RCC 7860 (cell line): ENCODE data around the gene CLEC4M.

ENCODE experiments used
- DNase-seq: peaks from one replicate; pipeline ENCODE4 v3.0.0-alpha.2; 2015; ENCODE audit warnings: low spot score
- FAIRE-seq: peaks from 2 replicates; lab custom pipeline; 2012; peaks lifted over from hg19 to GRCh38; lab: Jason Lieb, UNC

The CLEC4M gene

GRCh38 chr19:7762719-7763293, at the start of gene CLEC4M:
Gene CLEC4M, plus strand, starts transcription at chr19:7763243. Its CDS starts 24 bp downstream, at chr19:7763267.
- FAIRE-seq (no peak), DNase-seq (no peak)

GRCh38 chr19:7715671-7716070, 47.4 kb upstream of the CLEC4M start:
- FAIRE-seq (no peak), DNase-seq (no peak)

- FAIRE-seq (no peak), DNase-seq (no peak)
Observed at GRCh38 chr19:7716762-7717161, 46.3 kb upstream of the CLEC4M start.

- FAIRE-seq = no peak
Observed at GRCh38 chr19:7718668-7719067, 44.4 kb upstream of the CLEC4M start.

GRCh38 chr19:7720351-7720750, 42.7 kb upstream of the CLEC4M start:
- DNase-seq (no peak), FAIRE-seq (no peak)

More at GRCh38 chr19:7718668-7719067, 44.4 kb upstream of the CLEC4M start:
- DNase-seq = no peak

- FAIRE-seq = no peak
- no peak for DNase-seq
Observed at GRCh38 chr19:7722231-7722651, 40.8 kb upstream of the CLEC4M start.

- DNase-seq (no peak), FAIRE-seq (no peak)
Observed at GRCh38 chr19:7725791-7726190, 37.3 kb upstream of the CLEC4M start.

GRCh38 chr19:7729211-7729610, 33.8 kb upstream of the CLEC4M start:
- FAIRE-seq (no peak), DNase-seq (no peak)

- FAIRE-seq (no peak), DNase-seq (no peak)
Observed at GRCh38 chr19:7729831-7730285, 33.2 kb upstream of the CLEC4M start.

GRCh38 chr19:7730286-7731217, 32.5 kb upstream of the CLEC4M start:
- DNase-seq (no peak), FAIRE-seq (no peak)

- FAIRE-seq (no peak), DNase-seq (no peak)
Observed at GRCh38 chr19:7731218-7731595, 31.8 kb upstream of the CLEC4M start.

GRCh38 chr19:7731615-7732014, 31.4 kb upstream of the CLEC4M start:
- DNase-seq (no peak), FAIRE-seq (no peak)

GRCh38 chr19:7732045-7732444, 31.0 kb upstream of the CLEC4M start, which contains the start of gene CLEC4G:
Gene CLEC4G, minus strand, starts transcription at chr19:7732110. Its CDS starts 8 bp downstream, at chr19:7732102.
- DNase-seq (no peak), FAIRE-seq (no peak)

GRCh38 chr19:7733376-7733775, 29.7 kb upstream of the CLEC4M start:
- no peak for DNase-seq
- FAIRE-seq = no peak

GRCh38 chr19:7734220-7735203, 28.5 kb upstream of the CLEC4M start:
- no peak for FAIRE-seq
- no peak for DNase-seq

- no peak for FAIRE-seq
- no peak for DNase-seq
Observed at GRCh38 chr19:7736148-7736547, 26.9 kb upstream of the CLEC4M start.

GRCh38 chr19:7737215-7737614, 25.8 kb upstream of the CLEC4M start:
- DNase-seq (no peak), FAIRE-seq (no peak)

GRCh38 chr19:7738023-7738422, 25.0 kb upstream of the CLEC4M start:
- no peak for FAIRE-seq

GRCh38 chr19:7739211-7739755, 23.8 kb upstream of the CLEC4M start:
- no peak for FAIRE-seq
- DNase-seq = no peak

More at GRCh38 chr19:7738023-7738422, 25.0 kb upstream of the CLEC4M start:
- no peak for DNase-seq
